ENCODE measurements around the gene REPIN1. TPM values are rescaled to one million over a fixed set of nuclear protein-coding genes. Genes with fewer than 3 reads are reported as not detected.

REPIN1 gene
- total RNA-seq, 2 donors from 2014 or later, result 57.1 to 77.4 TPM

DNA sequence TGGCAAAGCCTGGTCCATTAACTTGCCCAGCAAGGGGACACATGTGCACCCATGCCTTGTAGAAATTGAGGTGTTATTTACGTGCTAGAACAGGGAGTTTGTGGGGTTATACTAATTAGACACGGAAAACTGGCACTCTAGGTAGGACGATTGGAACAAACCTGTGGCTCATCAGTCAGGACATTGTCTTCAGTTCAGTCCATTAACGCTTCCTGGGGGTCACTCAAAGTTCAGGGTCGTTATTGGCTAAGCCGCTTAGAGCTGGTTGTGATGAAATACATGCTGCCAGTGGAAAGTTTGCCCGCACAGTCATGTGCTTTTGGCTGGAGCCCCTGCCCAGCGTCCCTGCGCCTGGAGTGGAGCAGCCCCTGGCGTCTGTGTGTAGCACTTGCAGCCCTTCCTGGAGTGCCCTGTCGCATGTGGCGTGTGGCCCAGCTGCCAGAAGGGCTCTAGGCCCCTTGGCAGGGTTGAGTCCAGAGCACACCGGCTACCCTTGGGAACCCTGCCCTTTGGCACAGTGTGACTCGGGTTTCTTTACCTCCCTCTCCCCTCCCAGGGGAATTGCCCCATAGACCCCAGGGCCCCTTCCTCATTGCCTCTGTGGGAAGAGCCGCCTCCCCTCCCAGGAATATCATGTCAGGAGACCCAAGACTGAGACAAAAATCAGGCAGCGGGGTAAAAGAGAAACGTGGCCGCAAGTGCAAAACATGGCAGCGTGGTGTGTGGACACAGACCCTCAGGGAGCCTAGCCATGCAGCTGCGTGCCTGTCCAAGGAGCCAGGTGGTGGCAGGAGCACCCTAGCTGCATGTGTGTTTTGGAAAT, 20.3 kb downstream of the REPIN1 start:
- DNase-seq (ENCODE audit: low spot score in 2 of 2) (no peak), ATAC-seq (peak in 1 of 2 donors; percentile 14)
- Mint-ChIP-seq H3K9me3 (no peaks in the 10 kb centered on the region), H3K27ac (no peak overlapping the region), H3K36me3 (no peaks in the 10 kb centered on the region)

- no peaks in the 10 kb centered on the region for H3K36me3 Mint-ChIP-seq
- ATAC-seq, result peak; percentile 35 to 62
- DNase-seq (ENCODE audit: low spot score in 2 of 2), result no peak
- peak overlapping the region in 1 of 2 donors; percentile 60 for H3K27ac Mint-ChIP-seq
- H3K9me3 Mint-ChIP-seq, result no peaks in the 10 kb centered on the region
Observed at GRCh38 chr7:150389532-150389816, 20.9 kb downstream of the REPIN1 start.

DNA sequence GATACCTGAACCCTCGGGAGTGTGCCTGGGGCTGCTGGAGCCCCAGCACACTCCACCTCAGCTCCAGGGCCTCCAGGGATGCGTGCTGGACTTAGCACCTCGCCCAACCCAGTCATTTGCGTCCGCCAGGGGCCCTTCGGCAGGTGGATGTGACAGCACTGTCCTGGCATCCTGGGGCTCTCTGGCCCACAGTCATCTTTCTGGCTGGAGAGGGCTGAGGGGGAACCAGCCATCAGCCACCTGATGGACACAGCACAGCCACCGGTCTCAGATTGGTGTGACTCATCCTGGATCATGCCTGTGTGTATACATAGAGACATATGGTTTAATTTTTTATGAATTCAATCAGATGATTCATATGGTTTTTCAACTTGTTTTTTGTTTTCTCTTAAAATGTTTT, 21.6 kb downstream of the REPIN1 start:
- ATAC-seq (peak in 1 of 2 donors; percentile 29), DNase-seq (ENCODE audit: low spot score in 2 of 2) (no peak)
- Mint-ChIP-seq H3K9me3 (no peaks in the 10 kb centered on the region), H3K36me3 (no peaks in the 10 kb centered on the region), H3K27ac (no peak overlapping the region)

- Mint-ChIP-seq H3K36me3 (no peaks in the 10 kb centered on the region), H3K9me3 (no peaks in the 10 kb centered on the region), H3K27ac (no peak overlapping the region)
- DNase-seq (ENCODE audit: low spot score in 2 of 2) (no peak), ATAC-seq (no peak)
Observed at GRCh38 chr7:150393325-150393724, 24.7 kb downstream of the REPIN1 start.

DNA sequence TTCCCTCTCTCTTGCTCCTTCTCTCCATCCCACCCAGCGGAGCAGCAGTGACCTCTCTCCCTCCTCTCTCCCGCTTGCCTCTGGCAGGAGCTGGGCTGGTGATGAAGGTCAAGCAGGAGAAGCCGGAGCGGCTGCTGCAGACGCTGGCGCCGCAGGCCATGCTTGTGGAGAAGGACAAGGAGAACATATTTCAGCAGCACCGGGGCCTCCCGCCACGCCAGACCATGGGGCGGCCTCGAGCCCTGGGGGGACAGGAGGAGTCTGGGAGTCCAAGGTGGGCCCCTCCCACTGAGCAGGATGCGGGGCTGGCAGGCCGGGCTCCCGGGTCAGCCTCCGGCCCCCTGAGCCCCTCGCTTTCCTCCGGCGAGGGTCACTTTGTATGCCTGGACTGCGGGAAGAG, 27.8 kb downstream of the REPIN1 start:
- ATAC-seq, result no peak
- no peak for DNase-seq (ENCODE audit: low spot score in 2 of 2)
- H3K36me3 Mint-ChIP-seq, result no peaks in the 10 kb centered on the region
- no peak overlapping the region for H3K27ac Mint-ChIP-seq
- no peaks in the 10 kb centered on the region for H3K9me3 Mint-ChIP-seq

DNA sequence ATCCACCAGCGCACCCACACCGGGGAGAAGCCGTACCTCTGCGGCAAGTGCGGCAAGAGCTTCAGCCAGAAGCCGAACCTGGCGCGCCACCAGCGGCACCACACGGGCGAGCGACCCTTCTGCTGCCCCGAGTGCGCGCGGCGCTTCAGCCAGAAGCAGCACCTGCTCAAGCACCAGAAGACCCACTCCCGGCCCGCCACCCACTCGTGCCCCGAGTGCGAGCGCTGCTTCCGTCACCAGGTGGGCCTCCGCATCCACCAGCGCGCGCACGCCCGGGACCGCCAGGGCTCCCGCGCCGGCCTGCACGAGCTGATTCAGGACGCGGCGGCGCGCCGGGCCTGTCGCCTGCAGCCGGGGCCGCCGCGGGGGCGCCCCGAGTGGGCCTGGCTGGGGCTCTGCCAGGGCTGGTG, 28.2 kb downstream of the REPIN1 start:
- no peaks in the 10 kb centered on the region for H3K36me3 Mint-ChIP-seq
- DNase-seq (ENCODE audit: low spot score in 2 of 2), result no peak
- H3K9me3 Mint-ChIP-seq, result no peaks in the 10 kb centered on the region
- H3K27ac Mint-ChIP-seq, result no peak overlapping the region
- ATAC-seq, result no peak

DNA sequence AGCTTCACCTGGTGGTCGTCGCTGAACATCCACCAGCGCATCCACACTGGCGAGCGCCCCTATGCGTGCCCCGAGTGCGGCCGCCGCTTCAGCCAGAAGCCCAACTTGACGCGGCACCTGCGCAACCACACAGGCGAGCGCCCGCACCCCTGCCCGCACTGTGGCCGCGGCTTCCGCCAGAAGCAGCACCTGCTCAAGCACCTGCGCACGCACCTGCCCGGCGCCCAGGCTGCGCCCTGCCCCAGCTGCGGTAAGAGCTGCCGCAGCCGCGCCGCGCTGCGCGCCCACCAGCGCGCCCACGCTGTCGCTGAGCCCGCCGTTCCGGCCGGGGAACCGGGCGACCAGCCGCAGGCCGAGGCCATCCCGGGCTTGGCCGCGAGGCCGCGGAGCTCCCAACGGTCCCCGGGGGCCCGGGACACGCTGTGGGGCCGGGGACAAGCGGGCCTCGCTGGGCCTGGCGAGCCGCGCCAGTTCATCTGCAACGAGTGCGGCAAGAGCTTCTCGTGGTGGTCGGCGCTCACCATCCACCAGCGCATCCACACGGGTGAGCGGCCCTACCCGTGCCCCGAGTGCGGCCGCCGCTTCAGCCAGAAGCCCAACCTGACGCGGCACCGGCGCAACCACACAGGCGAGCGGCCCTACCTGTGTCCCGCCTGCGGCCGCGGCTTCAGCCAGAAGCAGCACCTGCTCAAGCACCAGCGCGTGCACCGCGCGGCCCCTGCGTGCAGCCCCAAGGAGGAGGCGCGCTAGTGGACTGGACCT, 28.9 kb downstream of the REPIN1 start:
- DNase-seq (ENCODE audit: low spot score in 2 of 2), result no peak
- Mint-ChIP-seq H3K36me3 (no peaks in the 10 kb centered on the region), H3K27ac (no peak overlapping the region), H3K9me3 (no peaks in the 10 kb centered on the region)
- no peak for ATAC-seq

DNA sequence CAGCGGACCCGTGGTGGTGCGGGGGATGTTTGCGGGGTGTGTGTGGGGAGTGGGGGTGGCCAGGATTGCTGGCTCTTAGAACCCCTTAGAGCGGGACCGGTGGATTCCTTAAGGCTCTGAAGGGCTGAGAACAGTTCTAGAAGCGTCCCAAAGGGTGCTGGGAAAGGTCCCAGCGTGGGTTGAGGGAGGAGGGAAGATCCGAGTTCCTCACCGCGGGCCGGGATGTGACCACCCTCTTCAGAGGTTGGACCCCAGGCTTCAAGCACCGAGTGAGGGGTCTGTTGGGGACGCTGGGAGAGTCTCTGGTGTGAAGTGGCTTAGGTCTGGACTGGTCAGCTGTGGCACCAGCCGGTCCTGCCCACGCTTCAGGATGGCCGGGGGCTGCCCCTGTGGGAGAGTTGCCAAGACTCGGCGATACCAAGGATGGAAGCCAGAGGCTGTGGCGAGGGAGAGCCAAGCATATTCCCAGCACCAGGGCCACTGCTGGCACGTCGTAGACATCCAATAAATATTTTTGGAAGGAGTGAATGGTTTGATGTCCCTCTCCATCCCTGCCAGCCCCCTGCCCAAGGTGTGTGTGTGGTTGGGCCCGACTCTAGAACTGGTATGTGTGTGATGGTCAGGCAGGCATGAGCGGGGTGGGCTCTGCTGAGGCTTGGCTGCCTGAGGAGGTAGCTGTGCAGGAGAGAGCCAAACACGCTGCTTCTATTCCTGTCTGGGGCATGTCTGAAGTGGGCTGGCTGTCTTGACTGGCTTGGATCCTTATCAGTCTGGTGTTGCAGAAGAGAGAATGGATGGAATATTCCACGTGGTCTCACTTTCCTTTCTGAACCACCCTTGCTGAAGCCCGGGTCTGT, 29.7 kb downstream of the REPIN1 start:
- Mint-ChIP-seq H3K9me3 (no peaks in the 10 kb centered on the region), H3K36me3 (no peaks in the 10 kb centered on the region), H3K27ac (no peak overlapping the region)
- DNase-seq (ENCODE audit: low spot score in 2 of 2), result no peak
- no peak for ATAC-seq

DNA sequence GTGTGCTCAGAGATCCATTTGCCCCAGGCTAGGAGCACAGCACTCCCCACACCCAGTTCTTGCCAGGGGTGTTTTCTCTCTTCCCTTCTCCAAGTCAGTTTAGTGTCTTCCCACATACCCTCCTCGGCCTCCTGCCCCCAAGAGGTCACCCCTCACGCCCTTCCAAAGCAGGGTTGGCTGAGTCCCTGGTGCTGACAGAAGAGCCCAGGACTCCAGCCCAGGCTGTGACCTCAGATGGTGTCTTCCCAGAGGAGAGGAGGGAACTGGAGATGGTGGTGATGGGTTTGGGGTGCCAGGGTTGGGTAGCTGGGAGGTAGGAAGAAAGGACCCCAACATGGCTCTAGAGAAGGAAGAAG, 30.3 kb downstream of the REPIN1 start:
- Mint-ChIP-seq H3K27ac (no peak overlapping the region), H3K9me3 (no peaks in the 10 kb centered on the region), H3K36me3 (no peaks in the 10 kb centered on the region)
- ATAC-seq (no peak), DNase-seq (ENCODE audit: low spot score in 2 of 2) (no peak)

- Mint-ChIP-seq H3K36me3 (no peaks in the 10 kb centered on the region), H3K27ac (no peak overlapping the region), H3K9me3 (no peaks in the 10 kb centered on the region)
- no peak for DNase-seq (ENCODE audit: low spot score in 2 of 2)
- ATAC-seq, result no peak
Observed at GRCh38 chr7:150399421-150400007, 30.9 kb downstream of the REPIN1 start.

- Mint-ChIP-seq H3K36me3 (no peaks in the 10 kb centered on the region), H3K9me3 (no peaks in the 10 kb centered on the region), H3K27ac (peak overlapping the region in 1 of 2 donors; percentile 47)
- DNase-seq (ENCODE audit: low spot score in 2 of 2), result peak in 1 of 2 donors; percentile 54
- ATAC-seq, result peak in 1 of 2 donors; percentile 22
Observed at GRCh38 chr7:150400008-150400787, 31.6 kb downstream of the REPIN1 start.

GRCh38 chr7:150400788-150401423, 32.3 kb downstream of the REPIN1 start:
- no peak for ATAC-seq
- H3K36me3 Mint-ChIP-seq, result no peaks in the 10 kb centered on the region
- peak overlapping the region in 1 of 2 donors; percentile 47 for H3K27ac Mint-ChIP-seq
- no peaks in the 10 kb centered on the region for H3K9me3 Mint-ChIP-seq
- DNase-seq (ENCODE audit: low spot score in 2 of 2), result peak in 1 of 2 donors; percentile 28

- DNase-seq (ENCODE audit: low spot score in 2 of 2), result no peak
- no peak for ATAC-seq
- Mint-ChIP-seq H3K27ac (peak overlapping the region in 1 of 2 donors; percentile 16), H3K36me3 (no peaks in the 10 kb centered on the region), H3K9me3 (no peaks in the 10 kb centered on the region)
Observed at GRCh38 chr7:150401424-150401790, 32.8 kb downstream of the REPIN1 start.

GRCh38 chr7:150401861-150402631, 33.4 kb downstream of the REPIN1 start:
- Mint-ChIP-seq H3K9me3 (no peaks in the 10 kb centered on the region), H3K27ac (no peak overlapping the region)

GRCh38 chr7:150402671-150403321, 34.2 kb downstream of the REPIN1 start:
- DNase-seq (ENCODE audit: low spot score in 2 of 2) (no peak), ATAC-seq (no peak)
- Mint-ChIP-seq H3K36me3 (no peaks in the 10 kb centered on the region), H3K27ac (no peak overlapping the region), H3K9me3 (no peaks in the 10 kb centered on the region)

More at GRCh38 chr7:150401861-150402631, 33.4 kb downstream of the REPIN1 start:
- no peaks in the 10 kb centered on the region for H3K36me3 Mint-ChIP-seq
- DNase-seq (ENCODE audit: low spot score in 2 of 2) (no peak), ATAC-seq (no peak)

Data from activated naive CD4-positive, alpha-beta T cell treated with anti-CD3 and anti-CD28 coated beads, Interleukin-2, amount 50 U/mL, for 72 hours (primary cell).